ENCODE data around the gene SPEG. TPM values are rescaled to one million over a fixed set of nuclear protein-coding genes. Genes with fewer than 3 reads are reported as not detected.

Gene SPEG
- total RNA-seq, 1 experiment from 2014 or later, result 30.7 TPM

DNA sequence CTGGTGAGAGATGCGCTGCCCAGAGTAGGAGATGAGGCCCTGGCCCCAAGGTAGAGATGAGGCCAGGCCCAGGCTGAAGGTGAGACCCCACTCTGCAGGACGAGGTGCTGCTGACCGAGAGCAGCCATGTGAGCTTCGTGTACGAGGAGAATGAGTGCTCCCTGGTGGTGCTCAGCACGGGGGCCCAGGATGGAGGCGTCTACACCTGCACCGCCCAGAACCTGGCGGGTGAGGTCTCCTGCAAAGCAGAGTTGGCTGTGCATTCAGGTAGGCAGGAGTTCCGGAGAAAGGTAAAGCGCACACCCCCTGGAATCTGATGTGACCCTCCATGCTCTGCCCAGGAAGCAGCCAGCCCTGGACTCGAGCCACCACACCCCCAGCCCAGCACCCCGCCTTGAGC, 42.5 kb downstream of the SPEG start:
- no peak overlapping the region for H3K27ac ChIP-seq (ENCODE audit: low read length)
- H3K9me3 ChIP-seq (ENCODE audit: low read length), result no peaks in the 10 kb centered on the region
- no peaks in the 10 kb centered on the region for H3K79me2 ChIP-seq (ENCODE audit: low read length)
- H3K4me1 ChIP-seq (ENCODE audit: insufficient read depth, low read length), result 0 out of 2 replicates have a peak, but pooled peaks cover 4% of the 10 kb centered on the region
- no peaks in the 10 kb centered on the region for H3K36me3 ChIP-seq (ENCODE audit: low read depth, low read length)
- no peaks in the 10 kb centered on the region for H3K27me3 ChIP-seq (ENCODE audit: low read length)
- no peaks in the 10 kb centered on the region for H3K9me2 ChIP-seq (replicated peaks; ENCODE audit: low read length)
- POLR2A ChIA-PET (ENCODE audit: unreplicated experiment), result no interaction called here
- H4K20me1 ChIP-seq (ENCODE audit: low read length), result no peaks in the 10 kb centered on the region
- H2AFZ ChIP-seq (ENCODE audit: low read length), result no peak overlapping the region
- TF ChIP-seq, protein P1, sequence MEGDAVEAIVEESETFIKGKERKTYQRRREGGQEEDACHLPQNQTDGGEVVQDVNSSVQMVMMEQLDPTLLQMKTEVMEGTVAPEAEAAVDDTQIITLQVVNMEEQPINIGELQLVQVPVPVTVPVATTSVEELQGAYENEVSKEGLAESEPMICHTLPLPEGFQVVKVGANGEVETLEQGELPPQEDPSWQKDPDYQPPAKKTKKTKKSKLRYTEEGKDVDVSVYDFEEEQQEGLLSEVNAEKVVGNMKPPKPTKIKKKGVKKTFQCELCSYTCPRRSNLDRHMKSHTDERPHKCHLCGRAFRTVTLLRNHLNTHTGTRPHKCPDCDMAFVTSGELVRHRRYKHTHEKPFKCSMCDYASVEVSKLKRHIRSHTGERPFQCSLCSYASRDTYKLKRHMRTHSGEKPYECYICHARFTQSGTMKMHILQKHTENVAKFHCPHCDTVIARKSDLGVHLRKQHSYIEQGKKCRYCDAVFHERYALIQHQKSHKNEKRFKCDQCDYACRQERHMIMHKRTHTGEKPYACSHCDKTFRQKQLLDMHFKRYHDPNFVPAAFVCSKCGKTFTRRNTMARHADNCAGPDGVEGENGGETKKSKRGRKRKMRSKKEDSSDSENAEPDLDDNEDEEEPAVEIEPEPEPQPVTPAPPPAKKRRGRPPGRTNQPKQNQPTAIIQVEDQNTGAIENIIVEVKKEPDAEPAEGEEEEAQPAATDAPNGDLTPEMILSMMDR (conservative IDR thresholded peaks at IDR 0.05; ENCODE audit: low read depth, low read length), result no peak
- no peak for TF ChIP-seq EZH2phosphoT487 (IDR thresholded peaks at IDR 0.05; ENCODE audit: borderline replicate concordance, low read length)
- TF ChIP-seq EZH2 (IDR thresholded peaks at IDR 0.05; ENCODE audit: low read length, unreplicated experiment), result no peak
- H3K4me3 ChIP-seq (ENCODE audit: low read length), result no peak overlapping the region
- DNase-seq, result no peak
- CTCF ChIA-PET, result no interaction called here
- intact Hi-C loops (cut with micrococcal nuclease), result no loop called here
- no peak for ATAC-seq
- no peak overlapping the region for H3K9ac ChIP-seq (ENCODE audit: low read length)
- no peak overlapping the region for H3K4me2 ChIP-seq (ENCODE audit: low read length)
- no TSS peak for BruUV-seq (replicated peaks)
- no peaks in the 10 kb centered on the region for H3F3A ChIP-seq (ENCODE audit: low read length, unreplicated experiment)

DNA sequence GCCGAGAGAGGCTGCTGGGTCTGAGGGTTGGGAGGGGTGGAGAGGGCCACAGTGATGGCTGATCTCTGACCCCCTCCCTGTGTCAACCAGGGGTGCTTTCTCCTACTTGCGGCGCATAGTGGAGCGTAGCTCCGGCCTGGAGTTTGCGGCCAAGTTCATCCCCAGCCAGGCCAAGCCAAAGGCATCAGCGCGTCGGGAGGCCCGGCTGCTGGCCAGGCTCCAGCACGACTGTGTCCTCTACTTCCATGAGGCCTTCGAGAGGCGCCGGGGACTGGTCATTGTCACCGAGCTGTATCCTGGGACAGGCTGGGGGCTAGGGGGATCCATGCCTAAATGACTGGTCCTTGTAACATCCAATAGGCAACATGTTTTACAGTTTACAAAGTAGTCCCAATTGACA, 43.2 kb downstream of the SPEG start:
- TF ChIP-seq EZH2 (IDR thresholded peaks at IDR 0.05; ENCODE audit: low read length, unreplicated experiment), result no peak
- TF ChIP-seq, protein P1 (conservative IDR thresholded peaks at IDR 0.05; ENCODE audit: low read depth, low read length), result no peak
- TF ChIP-seq EZH2phosphoT487 (IDR thresholded peaks at IDR 0.05; ENCODE audit: borderline replicate concordance, low read length), result no peak
- POLR2A ChIA-PET (ENCODE audit: unreplicated experiment), result interaction anchor here (0.5 kb wide), 1 partner anchor 15 kb away, joined by 11 read pairs; no protein-coding TSS in a partner anchor
- ATAC-seq (no peak), DNase-seq (no peak)
- BruUV-seq (replicated peaks), result no TSS peak
- no peak overlapping the region for H3K27ac ChIP-seq (ENCODE audit: low read length)
- 0 out of 2 replicates have a peak, but pooled peaks cover 4% of the 10 kb centered on the region for H3K4me1 ChIP-seq (ENCODE audit: insufficient read depth, low read length)
- H3K4me3 ChIP-seq (ENCODE audit: low read length), result no peak overlapping the region
- no peak overlapping the region for H2AFZ ChIP-seq (ENCODE audit: low read length)
- no peaks in the 10 kb centered on the region for H3K9me3 ChIP-seq (ENCODE audit: low read length)
- no peaks in the 10 kb centered on the region for H3K36me3 ChIP-seq (ENCODE audit: low read depth, low read length)
- no peaks in the 10 kb centered on the region for H3K9me2 ChIP-seq (replicated peaks; ENCODE audit: low read length)
- no peaks in the 10 kb centered on the region for H3K27me3 ChIP-seq (ENCODE audit: low read length)
- no peaks in the 10 kb centered on the region for H3F3A ChIP-seq (ENCODE audit: low read length, unreplicated experiment)
- H3K9ac ChIP-seq (ENCODE audit: low read length), result no peak overlapping the region
- H3K4me2 ChIP-seq (ENCODE audit: low read length), result no peak overlapping the region
- H3K79me2 ChIP-seq (ENCODE audit: low read length), result no peaks in the 10 kb centered on the region
- H4K20me1 ChIP-seq (ENCODE audit: low read length), result no peaks in the 10 kb centered on the region
- CTCF ChIA-PET, result no interaction called here
- intact Hi-C loops (cut with micrococcal nuclease), result no loop called here

DNA sequence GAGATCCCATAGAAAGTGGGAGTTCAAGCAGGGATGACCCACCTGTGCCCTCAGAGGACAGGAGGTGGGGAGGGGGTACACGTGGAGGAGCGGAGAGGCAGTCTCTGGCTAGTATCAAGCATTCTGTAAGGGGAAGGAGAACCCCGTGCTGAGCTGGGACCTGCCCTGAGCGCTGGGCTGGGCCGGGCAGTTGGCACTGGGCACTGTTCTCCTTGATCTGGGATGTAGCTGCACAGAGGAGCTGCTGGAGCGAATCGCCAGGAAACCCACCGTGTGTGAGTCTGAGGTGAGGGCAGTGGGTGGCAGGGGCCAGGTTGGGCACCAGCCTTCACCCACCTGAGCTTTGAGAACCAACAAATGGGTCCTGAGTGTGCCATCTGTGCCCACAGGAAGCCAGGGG, 44.3 kb downstream of the SPEG start:
- H3K9ac ChIP-seq (ENCODE audit: low read length), result no peak overlapping the region
- H3K79me2 ChIP-seq (ENCODE audit: low read length), result no peaks in the 10 kb centered on the region
- no peaks in the 10 kb centered on the region for H3K36me3 ChIP-seq (ENCODE audit: low read depth, low read length)
- intact Hi-C loops (cut with micrococcal nuclease), result no loop called here
- H3K4me1 ChIP-seq (ENCODE audit: insufficient read depth, low read length), result 0 out of 2 replicates have a peak, but pooled peaks cover 4% of the 10 kb centered on the region
- ATAC-seq (no peak), DNase-seq (no peak)
- H3K4me2 ChIP-seq (ENCODE audit: low read length), result no peak overlapping the region
- no peaks in the 10 kb centered on the region for H3K9me2 ChIP-seq (replicated peaks; ENCODE audit: low read length)
- no peaks in the 10 kb centered on the region for H4K20me1 ChIP-seq (ENCODE audit: low read length)
- no peaks in the 10 kb centered on the region for H3F3A ChIP-seq (ENCODE audit: low read length, unreplicated experiment)
- no peak overlapping the region for H3K27ac ChIP-seq (ENCODE audit: low read length)
- ChIA-PET POLR2A (ENCODE audit: unreplicated experiment) (interaction anchor here (0.5 kb wide), 1 partner anchor 320 kb away, joined by 3 read pairs; no protein-coding TSS in a partner anchor), CTCF (no interaction called here)
- no TSS peak for BruUV-seq (replicated peaks)
- no peak overlapping the region for H3K4me3 ChIP-seq (ENCODE audit: low read length)
- no peaks in the 10 kb centered on the region for H3K9me3 ChIP-seq (ENCODE audit: low read length)
- H3K27me3 ChIP-seq (ENCODE audit: low read length), result no peaks in the 10 kb centered on the region
- no peak for TF ChIP-seq EZH2 (IDR thresholded peaks at IDR 0.05; ENCODE audit: low read length, unreplicated experiment)
- no peak for TF ChIP-seq EZH2phosphoT487 (IDR thresholded peaks at IDR 0.05; ENCODE audit: borderline replicate concordance, low read length)
- TF ChIP-seq, protein P1 (conservative IDR thresholded peaks at IDR 0.05; ENCODE audit: low read depth, low read length), result no peak
- no peak overlapping the region for H2AFZ ChIP-seq (ENCODE audit: low read length)

Data from PC-3 (cell line).